Non-pigmented ciliary epithelial cell (primary cell): ENCODE results near the gene NEAT1.
"Not testable (repeated sequence)": the region's sequence is repeated elsewhere in the genome, so short reads cannot be mapped to it uniquely, and the experiment has no call there.

Experiments used
- DNase-seq: peaks from one replicate; pipeline ENCODE4 v3.0.0-alpha.2; 2010; ENCODE audit warnings: low read depth

Gene NEAT1

DNA sequence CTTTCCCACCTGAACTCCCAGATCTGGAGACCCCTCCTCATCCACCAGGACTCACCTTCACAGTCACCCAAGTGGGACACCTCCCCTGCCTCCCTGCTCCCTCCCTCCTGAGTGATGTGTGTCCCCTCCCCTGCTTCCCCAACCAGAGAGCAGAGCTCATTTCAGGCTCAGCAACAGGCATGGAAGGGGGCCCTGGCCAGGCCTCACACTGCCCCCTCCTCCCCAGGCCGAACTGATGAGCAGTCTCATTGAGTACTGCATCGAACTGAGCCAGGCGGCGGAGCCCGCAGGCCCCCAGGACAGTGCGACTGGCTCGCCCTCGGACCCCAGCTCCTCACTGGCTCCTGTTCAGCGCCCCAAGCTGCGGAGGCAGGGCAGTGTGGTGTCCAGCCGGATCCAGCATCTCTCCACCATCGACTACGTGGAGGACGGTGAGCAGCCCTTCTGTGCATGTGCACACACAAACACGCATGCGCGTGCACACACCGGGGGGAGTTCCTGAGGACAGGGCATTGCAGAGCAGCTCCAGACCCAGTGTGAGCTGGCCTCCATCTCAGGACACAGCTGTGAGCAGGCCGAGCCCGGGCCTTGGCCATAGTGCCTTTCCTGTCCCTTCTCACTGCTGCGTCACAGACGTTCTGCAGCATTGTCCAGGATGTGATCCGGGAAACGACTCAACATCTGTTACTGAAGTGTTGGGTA, 17.8 kb upstream of the NEAT1 start:
- DNase-seq = no peak

DNA sequence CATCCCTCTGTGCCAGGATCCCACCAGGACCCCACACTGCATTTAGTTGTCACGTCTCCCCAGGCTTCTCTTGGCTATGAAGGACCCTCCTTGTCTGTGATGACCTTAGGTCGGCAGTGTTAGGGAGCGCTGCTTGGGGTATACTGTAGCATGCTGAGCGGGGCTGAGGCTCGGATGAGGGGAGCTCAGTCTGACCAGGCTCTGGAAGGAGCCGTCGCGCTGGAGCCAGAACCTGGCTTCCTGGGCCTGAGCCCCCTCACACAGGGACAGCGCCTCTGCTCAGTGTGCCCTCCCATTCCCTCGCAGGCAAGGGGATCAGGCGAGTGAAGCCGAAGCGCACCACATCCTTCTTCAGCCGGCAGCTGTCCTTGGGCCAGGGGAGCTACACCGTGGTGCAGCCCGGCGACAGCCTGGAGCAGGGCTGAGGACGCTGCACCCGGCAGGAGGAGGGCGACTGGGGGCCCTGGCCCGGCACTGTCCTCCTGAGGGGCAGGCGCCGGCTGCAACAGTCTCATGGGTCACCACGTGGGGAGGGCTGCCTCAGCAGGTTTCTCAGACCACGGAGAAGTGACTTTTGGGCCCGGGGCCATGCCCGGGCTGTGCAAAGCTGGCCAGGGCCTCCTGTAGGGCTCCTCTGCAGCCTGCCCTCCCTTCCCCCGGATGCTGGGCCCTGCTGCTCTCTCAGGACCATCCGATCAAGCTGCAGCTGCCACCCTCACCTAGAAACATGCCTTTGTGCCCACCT, 11.5 kb upstream of the NEAT1 start:
- no peak for DNase-seq

DNA sequence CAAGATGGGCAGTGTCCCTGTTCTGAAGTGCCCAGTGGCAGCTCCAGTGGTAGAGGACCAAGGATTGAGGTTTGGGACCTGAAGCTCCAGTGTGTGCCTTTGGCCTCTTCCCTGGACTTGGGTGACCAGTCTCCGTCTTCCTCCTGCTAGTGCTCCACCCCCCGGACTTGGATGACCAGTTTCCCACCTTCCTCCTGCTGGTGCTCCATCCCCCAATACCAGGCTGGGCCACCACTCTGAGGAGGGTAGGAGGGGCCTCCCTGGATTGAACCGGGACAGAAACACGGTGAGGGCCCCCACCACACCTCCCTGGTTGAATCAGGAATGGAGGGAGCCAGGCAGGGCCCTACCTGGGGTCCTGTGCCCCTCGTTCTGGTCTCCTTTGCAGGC, 10.9 kb upstream of the NEAT1 start:
- no peak for DNase-seq

DNA sequence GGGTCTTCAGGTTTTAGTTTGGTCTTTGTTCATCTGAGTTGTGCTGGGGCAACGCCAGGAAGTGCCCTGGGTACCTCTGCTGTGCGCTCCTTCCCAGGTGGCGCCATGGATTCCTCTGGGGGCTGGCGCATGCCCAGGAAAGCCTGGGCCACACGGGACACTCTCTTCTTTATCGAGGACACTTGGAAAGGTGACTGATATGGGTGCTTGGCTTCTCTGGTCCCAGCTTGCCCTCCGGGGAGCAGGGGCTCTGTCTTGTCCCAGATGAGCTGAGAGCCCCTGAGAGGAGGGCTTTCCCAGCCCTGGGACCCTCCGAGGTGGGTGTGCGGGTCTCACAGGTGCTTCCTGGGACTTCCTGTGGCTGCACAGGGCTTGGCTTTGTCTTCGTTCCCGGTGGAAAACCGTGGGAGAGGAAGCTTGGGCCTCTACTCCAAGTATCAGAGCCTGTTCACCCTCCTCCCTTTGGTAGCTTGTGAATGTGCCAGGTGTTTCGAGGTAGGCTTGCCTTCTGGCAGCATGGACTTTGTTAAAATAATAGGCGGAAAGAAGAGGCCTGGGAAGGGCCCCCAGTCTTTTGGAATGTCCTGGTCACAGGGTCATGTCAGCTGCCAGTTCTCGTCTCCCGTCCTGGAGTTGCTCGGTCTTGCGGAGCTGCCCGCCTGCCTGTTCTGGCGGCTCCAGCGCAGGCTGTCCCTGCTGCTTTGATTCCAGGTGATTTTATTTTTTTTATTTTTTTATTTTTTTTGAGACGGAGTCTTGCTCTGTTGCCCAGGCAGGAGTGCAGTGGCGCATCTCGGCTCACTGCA, 10.1 kb upstream of the NEAT1 start:
- DNase-seq = no peak

DNA sequence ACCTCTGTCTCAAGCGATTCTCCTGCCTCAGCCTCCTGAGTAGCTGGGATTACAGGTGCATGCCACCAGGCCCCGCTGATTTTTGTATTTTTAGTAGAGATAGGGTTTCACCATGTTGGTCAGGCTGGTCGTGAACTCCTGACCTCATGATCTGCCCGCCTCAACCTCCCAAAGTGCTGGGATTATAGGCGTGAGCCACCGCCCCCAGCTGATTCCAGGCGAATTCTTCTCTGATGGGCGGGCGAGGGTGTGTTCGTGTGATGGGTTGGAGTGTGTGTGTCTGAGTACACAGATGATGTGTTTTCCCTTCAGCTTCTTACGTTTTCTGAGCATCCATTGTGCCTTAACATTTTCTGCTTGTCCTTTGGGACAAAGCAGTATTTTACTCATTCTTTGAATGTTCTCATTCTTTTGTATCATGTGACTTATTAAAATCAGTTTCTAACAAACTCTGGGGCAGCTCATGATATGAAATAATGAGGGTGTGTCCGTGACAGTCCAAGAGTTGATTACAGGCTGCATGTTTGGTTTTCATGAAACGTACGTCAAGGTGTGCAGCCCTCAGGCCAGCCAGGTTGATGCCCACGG, 9.4 kb upstream of the NEAT1 start:
- not testable (repeated sequence) for DNase-seq

DNA sequence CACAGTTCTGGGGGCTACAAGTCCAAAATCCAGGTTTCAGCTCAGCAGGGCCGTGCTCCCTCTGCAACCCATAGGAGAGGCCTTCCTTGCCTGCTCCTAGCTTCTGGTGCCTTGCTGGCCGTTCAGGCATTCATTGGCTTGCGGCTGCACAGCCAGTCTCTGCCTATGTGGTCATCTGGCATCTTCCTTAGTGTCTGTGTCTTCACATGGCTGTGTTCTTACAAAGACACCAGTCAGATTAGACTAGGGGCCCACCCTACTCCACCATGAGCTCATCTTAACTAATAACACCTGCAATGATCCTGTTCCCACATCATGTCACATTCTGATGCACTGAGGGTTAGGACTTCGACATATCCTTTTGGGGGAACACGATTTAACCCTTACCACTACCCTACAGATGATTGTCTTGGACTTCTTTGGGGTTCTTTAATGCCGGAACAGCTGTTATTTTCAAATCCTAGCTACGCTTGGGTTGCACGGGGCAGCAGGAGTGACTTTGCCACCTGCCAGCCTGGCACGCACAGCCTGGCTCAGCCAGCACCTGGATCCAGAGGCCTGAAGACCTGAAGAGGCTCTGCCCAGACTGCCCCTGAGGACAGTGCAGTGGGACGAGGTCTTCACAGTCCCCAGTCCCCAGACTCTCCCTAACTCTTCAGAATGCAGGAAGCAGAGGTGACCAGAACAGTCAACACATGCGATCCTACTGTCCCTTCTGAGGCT, 7.7 kb upstream of the NEAT1 start:
- no peak for DNase-seq

DNA sequence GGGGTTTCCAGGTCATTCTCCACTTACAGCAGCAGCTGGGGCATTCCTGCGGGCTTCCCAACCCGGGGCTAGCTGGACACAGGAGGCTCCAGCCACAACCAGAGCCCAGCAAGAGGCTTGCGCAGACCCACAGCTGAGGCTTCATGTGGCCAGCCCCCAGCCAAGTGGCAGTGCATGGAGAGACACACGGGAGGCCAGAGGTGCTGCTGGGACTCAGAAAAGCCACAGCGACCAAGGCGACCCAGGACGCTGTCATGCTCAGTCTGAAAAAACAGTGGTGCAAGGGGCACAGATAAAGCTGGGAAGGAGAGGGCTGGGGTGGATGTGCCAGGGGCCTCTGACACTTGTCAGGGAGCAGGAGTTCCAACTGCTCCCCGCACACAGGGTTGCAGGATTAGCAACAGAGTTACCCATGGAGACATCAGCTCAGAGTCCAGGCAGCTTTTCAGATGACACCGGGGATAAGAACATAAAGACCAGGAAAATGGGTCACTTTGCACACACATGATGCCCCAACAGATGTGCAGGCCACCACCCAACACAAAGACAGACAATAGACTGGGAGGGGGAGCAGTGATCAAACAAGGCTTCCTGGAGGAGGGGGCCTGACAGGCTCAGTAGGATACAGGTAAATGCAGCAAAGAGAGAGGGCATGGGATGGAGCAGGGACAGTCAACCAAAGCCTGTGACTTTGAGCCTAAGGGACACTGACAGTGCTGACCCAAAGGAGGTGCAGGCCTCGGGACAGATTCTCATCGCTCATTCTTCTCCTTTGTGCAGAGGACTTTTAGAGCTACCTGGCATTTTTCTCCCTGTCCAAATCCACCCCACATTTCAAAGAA, 6.9 kb upstream of the NEAT1 start:
- DNase-seq = no peak

DNA sequence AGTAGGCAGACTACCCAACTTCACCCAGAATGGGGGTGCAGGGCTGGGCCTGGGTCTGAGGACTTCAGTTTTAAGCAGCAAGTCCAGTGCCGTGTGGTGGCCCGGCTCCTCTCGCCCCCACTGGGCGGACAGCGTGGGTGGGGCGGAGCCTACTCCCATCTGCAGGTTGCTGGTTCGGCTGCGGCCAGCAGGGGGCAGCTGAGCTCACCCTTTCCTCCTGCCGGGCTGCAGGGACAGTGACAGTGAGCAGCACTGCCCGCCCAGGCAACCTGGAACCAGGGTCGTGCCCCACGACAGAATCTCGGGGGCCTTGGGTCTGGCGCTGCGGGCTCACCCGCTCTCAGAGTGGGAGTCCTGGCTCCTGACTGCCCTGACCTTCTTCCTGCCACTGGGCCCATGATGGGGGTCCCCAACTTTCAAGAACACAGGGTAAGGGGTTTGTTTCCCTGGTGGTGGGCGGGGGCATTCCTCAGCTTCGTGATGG, 6.2 kb upstream of the NEAT1 start:
- DNase-seq = no peak

DNA sequence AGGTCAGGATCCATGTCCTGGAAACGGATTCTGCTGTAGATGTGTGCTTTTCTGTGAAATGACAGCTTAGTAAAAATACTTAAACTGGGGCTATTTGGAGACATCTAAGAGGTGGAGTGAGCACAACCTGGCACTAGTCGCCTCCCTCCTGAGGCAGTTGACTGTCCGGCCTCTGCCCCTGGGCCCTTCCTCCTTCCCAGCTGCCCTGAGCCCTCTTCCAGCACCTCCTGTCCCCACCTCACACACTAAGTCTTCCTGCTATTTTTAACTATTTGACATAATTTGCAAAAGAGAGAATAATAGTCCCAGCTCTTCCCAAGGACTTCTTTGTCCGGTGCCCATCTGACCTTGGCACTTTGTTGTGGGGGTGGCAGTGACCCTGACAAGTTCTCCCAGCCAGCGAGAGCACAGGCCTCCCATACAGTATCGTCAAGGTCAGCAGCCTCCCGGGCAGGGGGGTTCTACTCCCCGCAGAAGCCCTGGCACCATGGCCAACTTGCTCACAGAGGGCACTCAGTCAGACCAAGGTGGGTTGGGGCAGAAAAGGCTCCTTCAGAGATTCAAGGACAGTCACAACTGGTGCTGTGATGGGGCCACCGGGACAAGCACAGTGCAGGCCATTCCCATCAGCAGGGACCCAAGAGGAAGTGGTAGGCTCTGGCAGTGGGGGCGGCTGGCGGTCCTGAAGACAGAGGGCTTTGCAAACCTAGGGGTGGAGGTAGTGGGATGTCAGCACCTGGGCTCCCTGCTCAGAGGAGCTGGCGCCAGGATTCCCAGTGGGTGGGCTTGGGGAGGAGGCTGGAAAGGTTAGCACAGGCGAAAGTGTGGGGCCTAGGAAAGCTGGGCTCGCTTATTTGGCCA, 5.5 kb upstream of the NEAT1 start:
- DNase-seq = no peak

DNA sequence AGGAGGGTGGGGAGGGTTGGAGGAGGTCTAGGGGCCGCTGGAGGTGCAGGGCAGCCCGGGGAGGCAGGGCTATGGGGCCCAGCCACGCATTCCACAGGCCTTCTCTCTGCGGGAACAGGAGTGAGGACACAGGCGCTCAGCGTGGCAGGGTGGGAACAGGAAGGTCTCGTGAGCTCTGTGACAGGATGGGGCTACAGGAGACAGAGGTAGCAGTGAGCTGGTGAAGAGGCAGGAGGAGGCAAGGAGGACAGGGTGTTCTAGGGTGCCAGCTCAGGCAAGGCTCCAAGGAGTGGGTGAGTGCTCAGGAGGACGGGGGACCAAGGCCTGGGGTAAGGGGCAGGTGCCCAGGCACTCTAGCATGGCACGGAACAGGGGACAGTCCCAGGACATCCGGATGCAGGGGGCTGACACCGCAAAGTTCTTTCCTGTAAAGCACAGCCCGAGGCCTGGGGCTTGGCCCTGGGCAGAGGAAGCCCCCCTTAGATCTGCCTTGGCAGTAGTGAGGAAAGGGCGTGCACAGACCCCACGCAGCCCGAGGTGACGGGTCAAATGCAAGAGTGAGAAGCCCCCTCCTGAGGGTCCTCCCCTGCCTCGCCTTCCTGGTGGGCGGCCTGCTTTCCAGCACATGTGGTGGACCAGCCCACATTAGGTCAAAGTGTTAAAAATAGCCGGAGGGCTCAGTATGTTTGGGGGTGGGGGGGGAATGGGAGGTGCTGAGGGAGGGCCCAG, 4.7 kb upstream of the NEAT1 start:
- DNase-seq = no peak

DNA sequence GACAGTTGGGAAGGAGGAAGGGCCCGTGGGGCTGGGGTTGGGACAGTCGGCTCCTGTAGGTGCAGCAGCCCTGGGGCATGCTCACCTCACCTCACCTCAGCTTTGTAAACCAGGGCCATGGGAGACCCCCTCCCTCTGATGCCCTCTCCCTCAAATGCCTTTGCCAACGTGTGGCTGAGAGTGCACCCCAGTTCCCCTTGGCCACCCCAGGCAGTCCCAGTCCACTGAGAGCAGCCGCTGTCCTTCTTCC, 4.2 kb upstream of the NEAT1 start:
- DNase-seq = no peak

DNA sequence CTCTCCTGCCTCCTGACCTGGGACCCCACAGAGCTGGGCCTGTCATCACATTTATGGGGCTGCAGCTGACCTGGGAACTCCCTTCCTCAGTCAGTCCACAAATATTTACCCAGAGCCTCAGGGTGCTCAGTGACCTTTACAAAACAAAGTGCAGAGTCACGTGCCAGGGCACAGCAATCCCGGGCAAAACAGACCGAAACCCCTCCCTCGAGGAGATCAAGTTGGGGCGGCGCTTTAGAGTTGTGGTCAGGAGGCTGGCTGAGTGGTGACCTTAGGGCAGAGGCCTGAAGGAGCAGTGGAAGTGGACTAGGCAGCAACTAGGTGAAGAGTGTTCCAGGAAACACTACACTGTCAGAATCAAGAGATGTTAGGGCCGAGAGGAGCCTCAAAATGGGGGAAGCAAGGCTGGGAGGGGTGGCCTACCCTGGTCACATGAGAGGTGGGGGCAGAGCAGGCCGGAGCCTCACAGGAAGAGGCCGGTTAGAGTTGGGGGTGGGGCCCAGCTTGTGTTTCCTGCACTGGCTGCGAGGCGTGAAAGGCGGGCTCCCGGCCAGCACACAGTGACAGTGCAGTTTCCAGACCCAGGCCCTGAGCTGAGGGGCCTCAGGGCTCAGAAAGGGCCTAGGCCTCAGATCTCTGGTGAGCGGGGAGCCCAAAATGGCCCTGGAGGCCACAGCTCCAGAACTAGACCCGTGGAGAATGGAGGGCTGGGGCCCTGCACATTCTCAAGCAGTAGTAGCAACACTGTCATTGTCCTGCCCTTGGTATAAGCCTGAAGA, 3.7 kb upstream of the NEAT1 start:
- DNase-seq = no peak

DNA sequence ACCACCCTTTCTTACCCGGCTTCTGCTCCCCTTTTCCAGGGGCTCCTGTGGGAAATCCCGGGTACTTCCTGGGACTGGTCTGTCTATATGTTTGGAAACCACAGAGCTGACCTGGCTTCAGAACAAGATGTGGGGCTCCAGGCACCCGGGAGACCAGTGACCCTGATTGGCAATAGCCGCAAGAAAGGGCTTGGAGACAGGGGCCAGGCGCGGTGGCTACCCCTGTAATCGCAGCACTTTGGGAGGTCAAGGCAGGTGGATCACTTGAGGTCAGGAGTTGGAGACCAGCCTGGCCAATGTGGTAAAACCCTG, 3.2 kb upstream of the NEAT1 start:
- no peak for DNase-seq

DNA sequence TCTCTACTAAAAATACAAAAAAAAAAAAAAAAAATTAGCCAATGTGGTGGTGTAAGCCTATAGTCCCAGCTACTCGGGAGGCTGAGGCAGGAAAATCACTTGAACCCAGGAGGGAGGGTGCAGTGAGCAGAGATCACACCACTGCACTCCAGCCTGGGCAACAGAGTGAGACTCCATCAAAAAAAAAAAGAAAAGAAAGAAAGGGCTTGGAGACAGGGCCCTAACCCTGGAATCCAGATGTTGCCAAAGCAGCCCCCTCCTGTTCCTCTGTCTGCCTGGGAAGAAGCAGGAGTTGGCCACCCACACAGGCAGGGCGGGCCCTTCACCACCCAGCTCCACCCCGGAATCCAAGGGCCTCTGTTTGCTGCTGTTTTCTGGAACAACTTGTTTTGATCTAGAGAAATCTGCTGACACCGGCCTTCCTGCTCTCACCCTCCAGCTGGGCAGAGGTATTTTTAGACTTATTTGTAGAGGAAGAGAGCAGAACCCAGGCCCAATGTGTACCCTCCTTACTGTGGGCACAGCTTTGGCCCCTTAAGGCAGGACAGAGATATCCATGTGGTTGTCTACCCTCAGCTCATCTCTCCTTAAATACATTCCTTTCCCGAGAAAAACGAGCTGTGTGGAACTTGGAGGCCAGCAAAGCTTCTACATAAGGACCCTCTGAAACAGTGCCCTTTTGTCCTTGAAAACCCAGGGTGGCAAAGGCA, 2.7 kb upstream of the NEAT1 start:
- no peak for DNase-seq

DNA sequence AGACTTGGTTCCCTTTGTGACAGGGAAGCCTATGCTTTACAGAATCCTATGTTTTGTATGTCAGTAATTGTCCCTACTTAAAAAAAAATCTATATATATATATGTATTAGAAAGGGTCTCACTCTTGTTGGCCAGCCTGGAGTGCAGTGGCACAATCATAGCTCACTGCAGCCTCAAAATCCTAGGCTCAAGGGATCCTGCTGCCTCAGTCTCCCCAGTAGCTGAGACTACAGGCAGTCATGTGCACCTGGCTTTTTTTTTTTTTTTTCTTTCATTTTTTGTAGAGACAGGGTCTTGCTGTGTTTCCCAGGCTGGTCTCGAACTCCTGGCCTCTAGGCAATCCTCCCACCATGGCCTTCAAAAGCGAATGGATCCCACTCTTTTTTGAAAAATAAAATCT, 2.1 kb upstream of the NEAT1 start:
- DNase-seq = no peak

DNA sequence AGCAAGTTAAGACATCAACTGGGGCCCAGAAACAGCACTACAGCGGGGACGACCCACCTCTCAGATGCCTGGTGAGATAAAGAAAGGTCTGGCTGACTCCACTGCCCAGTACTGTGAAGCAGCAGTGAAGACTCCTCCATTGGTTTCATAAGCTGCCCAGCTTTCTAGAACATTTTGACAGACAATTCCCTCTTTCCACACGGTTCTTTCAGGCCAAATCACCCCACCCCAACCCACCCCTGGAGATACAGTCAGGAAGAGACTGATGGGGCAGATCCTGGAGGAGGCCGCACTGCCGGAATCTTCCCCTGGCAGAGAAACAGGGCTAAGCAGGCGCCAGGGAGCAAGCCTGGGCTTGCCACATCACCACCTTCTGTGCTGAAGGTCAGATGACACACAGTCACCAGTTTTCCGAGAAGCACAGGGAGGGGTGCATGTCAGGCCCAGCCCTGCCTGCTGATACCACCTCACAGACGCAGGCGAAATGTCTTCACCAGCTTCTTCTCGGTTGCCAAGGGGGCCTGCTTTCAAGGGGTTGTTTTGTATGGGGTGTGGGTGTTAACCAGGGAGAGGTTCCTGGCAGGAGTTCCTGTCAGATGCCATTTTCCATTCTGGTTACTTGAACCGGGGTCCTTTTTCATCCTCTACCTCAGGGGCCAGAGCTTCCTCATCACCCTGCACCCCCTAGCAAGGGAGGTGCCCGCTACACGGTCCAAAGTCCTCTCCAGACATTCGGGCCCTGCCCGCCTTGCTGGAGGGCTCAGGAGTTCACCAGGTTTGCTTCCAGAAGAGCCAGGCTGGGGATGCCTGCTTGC, 1.4 kb upstream of the NEAT1 start:
- DNase-seq = peak; percentile 93
